ENCODE data around the gene RAB27A.

Gene RAB27A

GRCh38 chr15:55241186-55241585 is 48.4 kb downstream of the RAB27A start:
- H3K79me2 ChIP-seq (ENCODE audit: control insufficient read depth, low read length) = no peaks in the 10 kb centered on the region

GRCh38 chr15:55240125-55240760 is 49.4 kb downstream of the RAB27A start:
- Histone ChIP-seq H3K9me2 (replicated peaks; ENCODE audit: control insufficient read depth, low read length) (no peaks in the 10 kb centered on the region), H3K4me3 (ENCODE audit: low read length) (no peak overlapping the region)

More at GRCh38 chr15:55241186-55241585, 48.4 kb downstream of the RAB27A start:
- Histone ChIP-seq H3K27ac (ENCODE audit: low read depth, low read length) (no peak overlapping the region), H3K9me3 (ENCODE audit: control insufficient read depth, insufficient read depth, low read length) (no peaks in the 10 kb centered on the region), H3K9me2 (replicated peaks; ENCODE audit: control insufficient read depth, low read length) (no peaks in the 10 kb centered on the region), H3K4me1 (ENCODE audit: control insufficient read depth, low read length) (no peaks in the 10 kb centered on the region), H4K20me1 (ENCODE audit: control insufficient read depth, insufficient read depth, low read depth, low read length) (no peaks in the 10 kb centered on the region), H3K27me3 (ENCODE audit: control insufficient read depth, low read length) (no peaks in the 10 kb centered on the region), H3K4me2 (ENCODE audit: low read length) (no peak overlapping the region), H3K36me3 (ENCODE audit: control insufficient read depth, low read length) (no peaks in the 10 kb centered on the region), H3K4me3 (ENCODE audit: low read length) (no peak overlapping the region), H3F3A (ENCODE audit: control insufficient read depth, insufficient read depth) (no peaks in the 10 kb centered on the region)
- no peak for TF ChIP-seq EZH2phosphoT487 (IDR thresholded peaks at IDR 0.05; ENCODE audit: borderline replicate concordance, low read length)
- TF ChIP-seq, protein P1, sequence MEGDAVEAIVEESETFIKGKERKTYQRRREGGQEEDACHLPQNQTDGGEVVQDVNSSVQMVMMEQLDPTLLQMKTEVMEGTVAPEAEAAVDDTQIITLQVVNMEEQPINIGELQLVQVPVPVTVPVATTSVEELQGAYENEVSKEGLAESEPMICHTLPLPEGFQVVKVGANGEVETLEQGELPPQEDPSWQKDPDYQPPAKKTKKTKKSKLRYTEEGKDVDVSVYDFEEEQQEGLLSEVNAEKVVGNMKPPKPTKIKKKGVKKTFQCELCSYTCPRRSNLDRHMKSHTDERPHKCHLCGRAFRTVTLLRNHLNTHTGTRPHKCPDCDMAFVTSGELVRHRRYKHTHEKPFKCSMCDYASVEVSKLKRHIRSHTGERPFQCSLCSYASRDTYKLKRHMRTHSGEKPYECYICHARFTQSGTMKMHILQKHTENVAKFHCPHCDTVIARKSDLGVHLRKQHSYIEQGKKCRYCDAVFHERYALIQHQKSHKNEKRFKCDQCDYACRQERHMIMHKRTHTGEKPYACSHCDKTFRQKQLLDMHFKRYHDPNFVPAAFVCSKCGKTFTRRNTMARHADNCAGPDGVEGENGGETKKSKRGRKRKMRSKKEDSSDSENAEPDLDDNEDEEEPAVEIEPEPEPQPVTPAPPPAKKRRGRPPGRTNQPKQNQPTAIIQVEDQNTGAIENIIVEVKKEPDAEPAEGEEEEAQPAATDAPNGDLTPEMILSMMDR (IDR thresholded peaks at IDR 0.05; ENCODE audit: low read depth, low read length, poor library complexity, severe bottlenecking) = no peak

GRCh38 chr15:55239440-55240124 is 50.0 kb downstream of the RAB27A start:
- no peaks in the 10 kb centered on the region for H3K27me3 ChIP-seq (ENCODE audit: control insufficient read depth, low read length)
- H3K27ac ChIP-seq (ENCODE audit: low read depth, low read length) = no peak overlapping the region
- no peaks in the 10 kb centered on the region for H3K9me2 ChIP-seq (replicated peaks; ENCODE audit: control insufficient read depth, low read length)
- no peaks in the 10 kb centered on the region for H3K9me3 ChIP-seq (ENCODE audit: control insufficient read depth, insufficient read depth, low read length)
- H3K4me3 ChIP-seq (ENCODE audit: low read length) = no peak overlapping the region
- no peaks in the 10 kb centered on the region for H3K79me2 ChIP-seq (ENCODE audit: control insufficient read depth, low read length)
- no peak overlapping the region for H3K4me2 ChIP-seq (ENCODE audit: low read length)
- H4K20me1 ChIP-seq (ENCODE audit: control insufficient read depth, insufficient read depth, low read depth, low read length) = no peaks in the 10 kb centered on the region
- H3K36me3 ChIP-seq (ENCODE audit: control insufficient read depth, low read length) = no peaks in the 10 kb centered on the region
- H3F3A ChIP-seq (ENCODE audit: control insufficient read depth, insufficient read depth) = no peaks in the 10 kb centered on the region
- H3K4me1 ChIP-seq (ENCODE audit: control insufficient read depth, low read length) = no peaks in the 10 kb centered on the region
- TF ChIP-seq EZH2phosphoT487 (IDR thresholded peaks at IDR 0.05; ENCODE audit: borderline replicate concordance, low read length) = no peak
- TF ChIP-seq, protein P1 (IDR thresholded peaks at IDR 0.05; ENCODE audit: low read depth, low read length, poor library complexity, severe bottlenecking) = no peak

More at GRCh38 chr15:55240125-55240760, 49.4 kb downstream of the RAB27A start:
- Histone ChIP-seq H3K27me3 (ENCODE audit: control insufficient read depth, low read length) (no peaks in the 10 kb centered on the region), H3K36me3 (ENCODE audit: control insufficient read depth, low read length) (no peaks in the 10 kb centered on the region), H4K20me1 (ENCODE audit: control insufficient read depth, insufficient read depth, low read depth, low read length) (no peaks in the 10 kb centered on the region), H3K4me1 (ENCODE audit: control insufficient read depth, low read length) (no peaks in the 10 kb centered on the region), H3K79me2 (ENCODE audit: control insufficient read depth, low read length) (no peaks in the 10 kb centered on the region), H3K9me3 (ENCODE audit: control insufficient read depth, insufficient read depth, low read length) (no peaks in the 10 kb centered on the region), H3K27ac (ENCODE audit: low read depth, low read length) (no peak overlapping the region), H3F3A (ENCODE audit: control insufficient read depth, insufficient read depth) (no peaks in the 10 kb centered on the region), H3K4me2 (ENCODE audit: low read length) (no peak overlapping the region)
- TF ChIP-seq, protein P1 (IDR thresholded peaks at IDR 0.05; ENCODE audit: low read depth, low read length, poor library complexity, severe bottlenecking) = no peak
- TF ChIP-seq EZH2phosphoT487 (IDR thresholded peaks at IDR 0.05; ENCODE audit: borderline replicate concordance, low read length) = no peak
